Suprapubic skin (tissue), 3 donors: ENCODE data around the gene ST6GAL1.

ENCODE experiments used
- CTCF ChIP-seq, 2 donors: fragments of 200-600 bp in 1 of 2; fragments of 450-650 bp in 1 of 2; sonication (generic) in 1 of 2; IDR thresholded peaks; one replicate each; pipeline ENCODE4 v1.5.1; 2016 to 2019; ENCODE audit warnings: antibody characterized with exemption in 2 of 2, mild to moderate bottlenecking in 1 of 2, moderate library complexity in 1 of 2
- POLR2A ChIP-seq, 2 donors: fragments of 450-650 bp; IDR thresholded peaks; one replicate each; pipeline ENCODE4 v1.6.1; 2017; ENCODE audit warnings: antibody characterized with exemption in 2 of 2, mild to moderate bottlenecking in 2 of 2, moderate library complexity in 2 of 2

GRCh38 chr3:186974824-186975313 lies 44.5 kb downstream of the ST6GAL1 start:
- TF ChIP-seq CTCF (IDR thresholded peaks at IDR 0.05) (no peak), POLR2A (IDR thresholded peaks at IDR 0.05) (no peak)
